Measurements from ENCODE around the gene SIGLECL1.

DNA sequence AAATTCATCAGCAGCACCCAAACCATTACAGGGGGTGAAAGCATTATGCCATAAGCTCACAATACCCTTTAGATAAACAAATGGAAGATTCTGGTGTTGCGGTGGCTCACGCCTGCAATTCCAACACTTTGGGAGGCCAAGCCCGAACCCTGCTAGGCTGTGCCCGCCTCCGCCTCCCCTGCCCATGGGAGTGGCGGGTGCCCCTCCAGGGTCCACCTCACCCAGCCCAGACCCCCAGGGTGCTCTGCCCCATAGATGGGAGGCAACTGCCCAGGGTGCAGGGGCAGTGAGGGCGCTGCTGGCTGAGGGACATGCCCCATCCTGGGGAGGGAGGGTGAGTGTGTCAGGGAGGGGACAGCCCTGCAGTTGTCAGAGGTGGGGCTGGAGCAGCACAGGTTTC, 10.0 kb upstream of the SIGLECL1 start:
- TF ChIP-seq ZNF165 (CRISPR knock-in tag; IDR thresholded peaks at IDR 0.05; ENCODE audit: borderline replicate concordance) (no peak), NR3C1 (CRISPR knock-in tag; IDR thresholded peaks at IDR 0.05) (no peak), CHD1 (IDR thresholded peaks at IDR 0.05; ENCODE audit: low read length) (no peak), SOX6 (IDR thresholded peaks at IDR 0.05) (no peak), LCOR (CRISPR knock-in tag; IDR thresholded peaks at IDR 0.05) (no peak), CREM (IDR thresholded peaks at IDR 0.05; ENCODE audit: low read depth) (no peak)
- TF ChIP-seq, protein P1, sequence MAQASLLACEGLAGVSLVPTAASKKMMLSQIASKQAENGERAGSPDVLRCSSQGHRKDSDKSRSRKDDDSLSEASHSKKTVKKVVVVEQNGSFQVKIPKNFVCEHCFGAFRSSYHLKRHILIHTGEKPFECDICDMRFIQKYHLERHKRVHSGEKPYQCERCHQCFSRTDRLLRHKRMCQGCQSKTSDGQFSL (CRISPR knock-in tag; IDR thresholded peaks at IDR 0.05) = no peak
- TF ChIP-seq, protein P1 (tag; IDR thresholded peaks at IDR 0.05) = no peak
- TF ChIP-seq, protein P2, sequence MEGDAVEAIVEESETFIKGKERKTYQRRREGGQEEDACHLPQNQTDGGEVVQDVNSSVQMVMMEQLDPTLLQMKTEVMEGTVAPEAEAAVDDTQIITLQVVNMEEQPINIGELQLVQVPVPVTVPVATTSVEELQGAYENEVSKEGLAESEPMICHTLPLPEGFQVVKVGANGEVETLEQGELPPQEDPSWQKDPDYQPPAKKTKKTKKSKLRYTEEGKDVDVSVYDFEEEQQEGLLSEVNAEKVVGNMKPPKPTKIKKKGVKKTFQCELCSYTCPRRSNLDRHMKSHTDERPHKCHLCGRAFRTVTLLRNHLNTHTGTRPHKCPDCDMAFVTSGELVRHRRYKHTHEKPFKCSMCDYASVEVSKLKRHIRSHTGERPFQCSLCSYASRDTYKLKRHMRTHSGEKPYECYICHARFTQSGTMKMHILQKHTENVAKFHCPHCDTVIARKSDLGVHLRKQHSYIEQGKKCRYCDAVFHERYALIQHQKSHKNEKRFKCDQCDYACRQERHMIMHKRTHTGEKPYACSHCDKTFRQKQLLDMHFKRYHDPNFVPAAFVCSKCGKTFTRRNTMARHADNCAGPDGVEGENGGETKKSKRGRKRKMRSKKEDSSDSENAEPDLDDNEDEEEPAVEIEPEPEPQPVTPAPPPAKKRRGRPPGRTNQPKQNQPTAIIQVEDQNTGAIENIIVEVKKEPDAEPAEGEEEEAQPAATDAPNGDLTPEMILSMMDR (IDR thresholded peaks at IDR 0.05 in 2 of 3, conservative IDR thresholded peaks at IDR 0.05 in 1 of 3; ENCODE audit: insufficient read depth in 2 of 3, low read depth in 1 of 3, low read length in 3 of 3) = no peak
- TF ChIP-seq, protein P3, sequence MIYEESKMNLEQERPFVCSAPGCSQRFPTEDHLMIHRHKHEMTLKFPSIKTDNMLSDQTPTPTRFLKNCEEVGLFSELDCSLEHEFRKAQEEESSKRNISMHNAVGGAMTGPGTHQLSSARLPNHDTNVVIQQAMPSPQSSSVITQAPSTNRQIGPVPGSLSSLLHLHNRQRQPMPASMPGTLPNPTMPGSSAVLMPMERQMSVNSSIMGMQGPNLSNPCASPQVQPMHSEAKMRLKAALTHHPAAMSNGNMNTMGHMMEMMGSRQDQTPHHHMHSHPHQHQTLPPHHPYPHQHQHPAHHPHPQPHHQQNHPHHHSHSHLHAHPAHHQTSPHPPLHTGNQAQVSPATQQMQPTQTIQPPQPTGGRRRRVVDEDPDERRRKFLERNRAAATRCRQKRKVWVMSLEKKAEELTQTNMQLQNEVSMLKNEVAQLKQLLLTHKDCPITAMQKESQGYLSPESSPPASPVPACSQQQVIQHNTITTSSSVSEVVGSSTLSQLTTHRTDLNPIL (CRISPR knock-in tag; IDR thresholded peaks at IDR 0.05) = no peak
